Activated CD8-positive, alpha-beta T cell treated with anti-CD3 and anti-CD28 coated beads for 36 hours (primary cell): ENCODE data around the gene QRICH2. TPM values are rescaled to one million over a fixed set of nuclear protein-coding genes. Genes with fewer than 3 reads are reported as not detected.

Experiments
- ATAC-seq: fragments of 200-7000 bp; cut with Tn5 transposase; one replicate; pipeline ENCODE4 v1.10.0; 2021; ENCODE audit warnings: mild to moderate bottlenecking, moderate library complexity
- CTCF ChIA-PET: fragments of 350-600 bp; sonication (Branson Sonifier 250); formaldehyde crosslinking; loops from one replicate; lab custom pipeline; 2021; ENCODE audit warnings: antibody characterized with exemption; lab: Charles Lee
- POLR2A ChIA-PET: fragments of 350-600 bp; sonication (Branson Sonifier 250); formaldehyde crosslinking; loops from one replicate; lab custom pipeline; 2021; ENCODE audit warnings: antibody characterized with exemption; lab: Charles Lee
- DNase-seq: peaks from one replicate; pipeline ENCODE4 v3.0.0-alpha.2; 2020
- H3K27ac Mint-ChIP-seq: one replicate; pipeline ENCODE4 v1.8.0; 2021; ENCODE audit warnings: mild to moderate bottlenecking, mixed read lengths
- H3K27me3 Mint-ChIP-seq: one replicate; pipeline ENCODE4 v1.8.0; 2021; ENCODE audit warnings: mixed read lengths
- H3K36me3 Mint-ChIP-seq: one replicate; pipeline ENCODE4 v1.8.0; 2021; ENCODE audit warnings: low read depth, mixed read lengths
- H3K4me1 Mint-ChIP-seq: one replicate; pipeline ENCODE4 v1.8.0; 2021; ENCODE audit warnings: low read depth, mixed read lengths
- H3K4me3 Mint-ChIP-seq: one replicate; pipeline ENCODE4 v1.8.0; 2021; ENCODE audit warnings: mild to moderate bottlenecking, moderate library complexity, mixed read lengths
- H3K9me3 Mint-ChIP-seq: one replicate; pipeline ENCODE4 v1.8.0; 2021; ENCODE audit warnings: mixed read lengths
- intact Hi-C: fragments of 100-400 bp; cut with micrococcal nuclease; formaldehyde crosslinking; loops from one replicate; pipeline ENCODE4 v1.10.0; 2022
- total RNA-seq, 2 experiments: library from RNA; stranded (reverse); gene quantifications; one replicate each; pipeline ENCODE4 v1.2.3, GENCODE V29; 2021
- TF ChIP-seq, protein P1 (sequence below): fragments of 200-600 bp; IDR thresholded peaks from one replicate; pipeline ENCODE4 v1.8.0; 2022; ENCODE audit warnings: antibody characterized with exemption, mild to moderate bottlenecking

QRICH2 gene
- total RNA-seq, 2 experiments from 2014 or later: 0.49 to 0.52 TPM

DNA sequence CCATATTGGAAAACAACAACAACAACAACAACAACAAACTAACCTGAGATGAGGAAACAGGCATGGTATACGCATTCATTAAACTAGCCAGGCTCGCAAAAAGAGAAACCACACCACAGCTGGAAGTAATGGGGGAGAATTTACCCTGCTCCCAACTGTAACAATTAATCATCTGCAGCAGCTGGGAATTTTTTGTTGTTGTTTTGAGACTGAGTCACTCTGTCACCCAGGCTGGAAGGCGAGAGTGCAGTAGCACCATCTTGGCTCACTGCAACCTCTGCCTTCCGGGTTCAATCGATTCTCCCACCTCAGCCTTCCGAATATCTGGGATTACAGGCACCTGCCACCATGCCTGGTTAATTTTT, 29.3 kb upstream of the QRICH2 start:
- Mint-ChIP-seq H3K36me3 (peaks cover 12% of the 10 kb centered on the region), H3K27ac (no peak overlapping the region), H3K27me3 (no peaks in the 10 kb centered on the region), H3K4me1 (peaks cover 3% of the 10 kb centered on the region), H3K4me3 (no peak overlapping the region), H3K9me3 (no peaks in the 10 kb centered on the region)
- ATAC-seq: no peak
- intact Hi-C loops: no loop called here
- DNase-seq: no peak
- TF ChIP-seq, protein P1, sequence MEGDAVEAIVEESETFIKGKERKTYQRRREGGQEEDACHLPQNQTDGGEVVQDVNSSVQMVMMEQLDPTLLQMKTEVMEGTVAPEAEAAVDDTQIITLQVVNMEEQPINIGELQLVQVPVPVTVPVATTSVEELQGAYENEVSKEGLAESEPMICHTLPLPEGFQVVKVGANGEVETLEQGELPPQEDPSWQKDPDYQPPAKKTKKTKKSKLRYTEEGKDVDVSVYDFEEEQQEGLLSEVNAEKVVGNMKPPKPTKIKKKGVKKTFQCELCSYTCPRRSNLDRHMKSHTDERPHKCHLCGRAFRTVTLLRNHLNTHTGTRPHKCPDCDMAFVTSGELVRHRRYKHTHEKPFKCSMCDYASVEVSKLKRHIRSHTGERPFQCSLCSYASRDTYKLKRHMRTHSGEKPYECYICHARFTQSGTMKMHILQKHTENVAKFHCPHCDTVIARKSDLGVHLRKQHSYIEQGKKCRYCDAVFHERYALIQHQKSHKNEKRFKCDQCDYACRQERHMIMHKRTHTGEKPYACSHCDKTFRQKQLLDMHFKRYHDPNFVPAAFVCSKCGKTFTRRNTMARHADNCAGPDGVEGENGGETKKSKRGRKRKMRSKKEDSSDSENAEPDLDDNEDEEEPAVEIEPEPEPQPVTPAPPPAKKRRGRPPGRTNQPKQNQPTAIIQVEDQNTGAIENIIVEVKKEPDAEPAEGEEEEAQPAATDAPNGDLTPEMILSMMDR: no peak
- ChIA-PET POLR2A (interaction anchor here (0.6 to 2.2 kb wide), 2 partner anchors 16 to 102 kb away, joined by 3 to 7 read pairs; partner anchors contain the start of gene PRPSAP1), CTCF (no interaction called here)

DNA sequence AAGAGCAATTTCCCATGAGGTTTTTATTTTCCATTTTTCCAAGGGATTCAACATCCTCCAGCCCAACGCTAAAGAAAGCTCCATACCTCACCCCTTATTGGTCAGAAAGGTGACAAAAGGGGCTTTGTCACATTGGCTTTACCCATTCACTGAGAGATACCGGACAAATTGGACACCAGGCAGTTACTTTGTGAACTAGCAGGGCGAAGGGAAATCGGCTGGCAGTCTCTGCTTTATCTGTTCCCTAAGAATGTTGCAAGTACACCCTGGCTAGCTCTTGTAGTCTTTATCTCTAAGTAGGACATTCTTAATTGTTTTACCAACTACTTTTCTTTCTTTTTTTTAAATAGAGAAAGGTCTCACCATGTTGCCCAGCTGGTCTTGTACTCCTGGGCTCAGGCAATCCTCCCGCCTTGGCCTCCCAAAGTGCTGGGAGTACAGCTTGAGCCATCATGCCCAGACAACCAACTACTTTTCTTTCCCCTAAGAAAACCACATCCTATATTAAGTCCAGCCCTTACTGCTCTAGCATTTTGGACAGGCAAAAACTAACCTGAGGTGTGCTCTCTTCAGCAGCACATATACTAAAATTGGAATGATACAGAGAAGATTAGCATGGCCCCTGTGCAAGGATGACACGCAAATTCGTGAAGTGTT, 28.8 kb upstream of the QRICH2 start:
- POLR2A ChIA-PET: interaction anchor here (2.2 kb wide), 1 partner anchor 17 kb away, joined by 7 read pairs; the partner anchor contains the start of gene PRPSAP1
- CTCF ChIA-PET: interaction anchor here (1.6 kb wide), 1 partner anchor 61 kb away, joined by 4 read pairs; no protein-coding TSS in a partner anchor
- Mint-ChIP-seq H3K9me3 (no peaks in the 10 kb centered on the region), H3K27me3 (no peaks in the 10 kb centered on the region), H3K27ac (no peak overlapping the region), H3K36me3 (peaks cover 9% of the 10 kb centered on the region), H3K4me3 (no peak overlapping the region), H3K4me1 (peaks cover 3% of the 10 kb centered on the region)
- ATAC-seq (no peak), DNase-seq (no peak)
- TF ChIP-seq, protein P1: no peak
- intact Hi-C loops: no loop called here

DNA sequence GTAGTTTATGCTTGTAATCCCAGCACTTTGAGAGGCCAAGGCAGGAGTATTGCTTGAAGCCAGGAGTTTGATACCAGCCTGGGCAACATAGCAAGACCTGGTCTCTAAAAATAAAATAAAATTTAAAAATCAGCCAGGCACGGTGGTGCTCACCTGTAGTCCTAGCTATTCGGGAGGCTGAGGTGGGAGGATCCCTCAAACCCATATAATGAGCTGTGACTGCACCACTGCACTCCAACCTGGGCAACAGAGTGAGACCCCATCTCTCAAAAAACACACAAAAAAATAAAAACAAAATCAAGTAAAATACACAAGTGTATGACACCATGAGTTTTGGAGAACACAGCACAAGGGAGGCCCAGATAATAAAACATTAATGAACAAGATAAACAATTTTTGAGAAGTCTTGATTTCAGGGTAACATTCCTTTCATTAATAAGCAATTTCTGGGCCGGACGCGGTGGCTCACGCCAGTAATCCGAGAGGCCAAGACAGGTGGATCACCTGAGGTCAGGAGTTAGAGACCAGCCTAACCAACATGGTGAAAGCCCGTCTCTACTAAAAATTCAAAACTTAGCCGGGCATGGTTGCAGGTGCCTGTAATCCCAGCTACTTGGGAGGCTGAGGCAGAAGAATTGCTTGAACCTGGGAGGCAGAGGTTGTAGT, 27.8 kb upstream of the QRICH2 start:
- ChIA-PET POLR2A (no interaction called here), CTCF (interaction anchor here (1.6 kb wide), 1 partner anchor 62 kb away, joined by 4 read pairs; no protein-coding TSS in a partner anchor)
- TF ChIP-seq, protein P1: no peak
- H3K27me3 Mint-ChIP-seq: no peaks in the 10 kb centered on the region
- no peak overlapping the region for H3K27ac Mint-ChIP-seq
- H3K4me3 Mint-ChIP-seq: no peak overlapping the region
- intact Hi-C loops: no loop called here
- no peaks in the 10 kb centered on the region for H3K9me3 Mint-ChIP-seq
- ATAC-seq (no peak), DNase-seq (no peak)
- peaks cover 3% of the 10 kb centered on the region for H3K4me1 Mint-ChIP-seq
- peaks cover 4% of the 10 kb centered on the region for H3K36me3 Mint-ChIP-seq

DNA sequence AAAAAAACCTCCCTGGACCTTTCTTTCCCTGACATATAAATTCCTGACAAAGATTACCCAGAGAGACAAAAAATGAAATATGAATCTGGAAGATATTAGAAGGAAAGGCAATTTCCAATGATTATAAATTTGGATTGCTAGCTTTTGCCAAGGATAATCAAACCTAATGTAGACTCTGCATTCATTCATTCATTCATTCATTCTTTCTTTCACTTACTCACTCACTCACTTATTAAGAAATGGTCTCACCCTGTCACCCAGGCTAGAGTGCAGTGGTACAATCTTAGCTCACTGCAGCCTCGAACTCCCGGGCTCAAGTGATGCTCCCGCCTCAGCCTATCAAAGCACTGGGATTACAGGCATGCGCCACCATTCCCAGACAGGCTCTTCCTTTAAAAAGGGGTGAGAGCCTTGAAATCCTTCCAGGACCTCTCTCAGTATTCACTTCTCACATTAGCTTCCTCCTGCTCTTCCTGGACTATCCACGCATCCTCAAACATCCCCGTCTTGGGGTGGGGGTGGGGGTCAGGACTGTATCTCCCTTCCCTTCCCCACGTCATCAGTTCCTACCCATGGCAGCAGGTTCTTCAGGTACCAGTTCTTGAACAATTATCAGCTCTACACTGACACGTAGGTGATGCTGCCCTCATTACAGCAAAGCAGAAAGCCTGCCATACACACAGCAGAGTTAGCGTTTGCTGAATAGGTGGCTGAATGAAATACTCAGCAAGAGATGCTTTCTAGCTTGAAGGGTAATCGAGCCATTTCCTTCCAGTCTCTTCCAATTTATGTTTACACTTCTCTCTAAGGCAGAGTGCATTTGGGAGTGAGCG, 25.8 kb upstream of the QRICH2 start:
- ChIA-PET POLR2A (interaction anchor here (1.2 kb wide), 1 partner anchor 20 kb away, joined by 3 read pairs; the partner anchor contains the start of gene PRPSAP1), CTCF (interaction anchor here (0.7 to 2.5 kb wide), 3 partner anchors 46 to 328 kb away, joined by 3 to 12 read pairs (median 4); no protein-coding TSS in a partner anchor)
- TF ChIP-seq, protein P1: no peak
- Mint-ChIP-seq H3K4me1 (peaks cover 3% of the 10 kb centered on the region), H3K27me3 (no peaks in the 10 kb centered on the region), H3K27ac (no peak overlapping the region), H3K36me3 (no peaks in the 10 kb centered on the region), H3K9me3 (no peaks in the 10 kb centered on the region), H3K4me3 (no peak overlapping the region)
- no peak for ATAC-seq
- intact Hi-C loops: no loop called here
- no peak for DNase-seq
